ENCODE data around the gene PACS2.

The PACS2 gene

DNA sequence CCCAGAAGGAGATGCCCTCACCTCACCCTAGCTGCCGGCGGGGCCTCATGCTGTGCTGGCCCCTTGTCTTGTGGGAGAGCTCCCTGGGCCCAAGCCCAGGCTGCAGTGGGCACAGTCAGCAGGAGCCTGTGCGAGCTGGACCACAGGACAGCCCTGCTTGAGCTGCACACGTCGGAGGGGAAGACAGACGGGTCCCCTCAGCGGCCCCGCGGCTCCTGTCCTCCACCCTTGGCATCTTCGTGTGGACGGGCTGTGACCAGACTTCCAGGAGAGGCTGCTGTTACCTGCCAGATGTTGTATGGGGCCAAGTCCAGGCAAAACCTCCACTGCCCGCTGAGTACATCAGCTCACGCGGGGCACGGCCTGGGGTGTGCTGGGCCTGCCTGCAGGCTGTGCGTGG lies 74.4 kb downstream of the PACS2 start:
- no peak for DNase-seq

DNA sequence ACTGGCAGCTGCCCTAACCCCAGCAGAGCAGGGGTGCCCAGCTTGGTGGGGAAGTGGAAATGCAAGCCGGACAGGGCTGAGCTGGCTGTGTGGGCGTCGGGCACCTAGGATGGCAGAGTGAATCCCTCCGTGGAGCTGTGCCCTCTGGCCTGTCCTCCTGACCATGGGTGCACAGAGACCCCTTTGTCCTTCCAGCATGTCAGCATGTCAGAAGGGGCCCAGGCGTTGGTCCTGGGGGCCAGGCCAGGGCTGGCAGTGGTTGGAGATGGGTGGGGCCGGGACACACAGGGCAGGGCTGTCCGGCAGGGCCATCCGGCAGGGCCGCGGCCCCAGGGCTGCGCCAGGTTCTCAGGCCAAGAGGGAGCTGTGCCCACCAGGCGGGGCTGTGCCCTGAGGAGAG lies 75.0 kb downstream of the PACS2 start:
- DNase-seq: no peak

DNA sequence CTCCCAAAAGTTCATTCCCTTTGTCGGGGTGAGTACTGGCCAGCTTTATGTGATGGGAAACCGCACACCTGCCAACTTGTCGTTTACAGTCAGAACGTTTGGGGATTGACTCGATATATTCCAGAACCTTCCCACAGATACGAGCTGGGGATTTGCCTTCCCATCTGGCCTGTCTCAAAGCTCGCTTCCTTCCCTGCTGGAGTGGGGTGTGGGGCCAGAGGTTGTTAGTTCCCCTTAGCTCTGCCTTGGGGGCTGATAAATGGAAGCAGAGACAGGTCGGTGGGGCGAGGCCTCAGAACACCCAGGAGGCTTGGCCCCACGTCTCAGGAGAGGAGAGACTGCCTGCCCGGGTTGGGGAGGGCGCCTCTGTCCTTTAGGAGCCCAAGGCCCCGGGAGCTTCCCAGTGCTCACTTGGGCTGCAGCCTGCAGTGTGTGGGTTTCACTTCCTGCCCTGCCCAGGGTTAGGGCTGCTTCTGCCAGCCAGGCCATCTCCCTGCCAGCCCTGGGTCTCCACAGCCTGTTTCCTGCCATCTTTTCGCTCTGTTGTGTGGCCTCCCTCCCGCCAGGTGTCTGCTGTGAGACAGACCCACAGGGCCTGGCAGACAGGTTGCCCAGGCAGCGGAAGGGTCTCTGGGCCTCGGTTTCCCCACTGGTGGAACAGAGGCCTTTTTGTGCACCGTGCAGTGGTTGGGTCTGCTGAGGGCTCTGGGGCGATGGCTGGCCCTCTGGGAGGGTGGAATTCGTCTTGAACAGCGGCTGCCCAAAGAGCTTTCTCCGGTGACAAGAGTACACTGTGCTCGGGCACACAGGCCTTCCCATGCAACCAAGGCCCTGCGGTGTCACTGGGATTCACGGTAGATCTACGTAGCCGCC lies 75.7 kb downstream of the PACS2 start:
- peak; percentile 20 for DNase-seq

DNA sequence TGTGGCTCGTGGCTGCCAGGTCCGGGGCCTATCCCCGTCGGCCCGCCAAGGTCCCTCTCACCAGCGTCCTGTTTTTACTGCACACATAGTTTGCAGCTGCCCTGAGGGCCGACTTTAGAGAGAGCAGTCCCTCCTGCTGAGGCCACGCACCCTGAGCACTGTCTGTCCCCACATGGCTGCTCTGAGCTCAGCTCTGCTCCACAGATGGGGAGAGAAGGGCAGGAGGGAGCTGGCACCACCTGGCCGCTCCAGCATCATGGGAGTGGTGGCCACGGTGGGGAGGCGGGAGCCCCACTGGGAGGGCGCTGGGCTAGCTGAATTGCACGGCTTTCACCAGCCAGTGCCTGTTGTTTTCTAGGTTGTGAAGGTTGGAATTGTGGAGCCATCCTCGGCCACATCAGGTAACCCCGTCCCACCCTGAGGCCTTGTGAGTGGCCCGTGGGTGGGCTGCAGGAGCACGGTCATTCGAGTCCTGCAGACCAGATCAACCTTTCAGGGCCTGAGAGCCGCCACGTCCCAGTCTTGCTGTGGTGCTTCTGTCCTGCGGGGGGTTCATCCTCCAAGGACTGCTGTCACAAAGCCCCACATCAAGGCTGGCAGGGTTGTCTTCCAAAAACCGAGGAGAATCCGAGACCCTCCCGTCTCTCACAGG lies 76.4 kb downstream of the PACS2 start:
- DNase-seq: no peak

DNA sequence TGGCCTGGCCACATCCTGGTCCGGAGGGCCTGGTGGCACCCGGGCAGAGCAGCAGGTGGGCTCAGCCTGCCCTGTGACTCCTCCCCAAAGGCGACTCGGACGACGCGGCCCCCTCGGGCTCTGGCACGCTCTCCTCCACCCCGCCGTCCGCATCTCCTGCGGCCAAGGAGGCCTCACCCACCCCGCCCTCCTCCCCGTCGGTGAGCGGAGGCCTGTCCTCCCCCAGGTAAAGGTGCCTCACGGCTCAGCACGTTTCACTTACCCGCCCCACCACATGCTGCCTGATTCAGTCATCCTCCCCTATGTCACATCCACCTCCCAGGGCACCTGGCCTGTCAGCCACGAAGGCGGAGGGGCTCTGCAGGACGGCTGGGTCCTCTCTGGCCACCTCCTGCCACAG lies 77.0 kb downstream of the PACS2 start:
- no peak for DNase-seq

DNA sequence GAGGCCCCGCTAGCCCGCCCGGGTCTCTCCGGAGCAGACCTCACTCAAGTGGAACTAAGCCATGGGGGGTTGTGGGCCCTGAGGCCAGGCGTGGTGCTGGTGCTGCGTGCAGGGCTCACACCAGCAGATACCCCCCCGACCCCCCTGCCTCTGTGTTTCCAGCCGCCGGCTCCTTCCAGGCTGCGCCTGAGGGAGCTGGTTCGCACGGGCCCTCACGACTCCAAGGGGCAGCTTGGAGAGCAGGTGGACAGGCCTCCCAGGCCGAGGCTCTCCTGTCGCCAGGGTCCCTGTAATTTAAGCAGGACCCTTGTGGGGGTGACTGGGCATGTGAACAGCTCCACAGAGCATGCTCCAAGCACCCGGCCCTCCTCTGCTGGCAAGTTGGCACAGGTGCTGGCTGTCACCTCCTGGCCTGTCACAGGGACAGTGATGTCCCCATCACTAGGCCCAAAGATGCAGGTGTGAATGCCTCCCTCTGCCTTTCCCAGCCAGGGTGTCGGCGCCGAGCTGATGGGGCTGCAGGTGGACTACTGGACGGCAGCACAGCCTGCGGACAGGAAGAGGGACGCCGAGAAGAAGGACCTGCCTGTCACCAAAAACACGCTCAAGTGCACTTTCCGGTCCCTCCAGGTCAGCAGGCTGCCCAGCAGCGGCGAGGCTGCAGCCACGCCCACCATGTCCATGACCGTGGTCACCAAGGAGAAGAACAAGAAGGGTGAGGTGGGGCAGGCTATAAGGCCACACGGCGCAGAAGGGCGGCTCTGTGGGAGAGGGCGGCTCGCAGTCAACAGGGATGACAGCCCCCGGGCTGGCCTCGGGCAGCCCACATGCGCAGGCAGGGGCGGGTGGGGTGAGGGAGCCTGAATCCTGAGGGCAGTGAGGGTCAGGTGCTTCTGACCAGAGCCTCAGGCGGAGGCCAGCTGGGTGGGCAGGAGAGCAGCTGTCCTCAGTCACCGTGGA lies 77.9 kb downstream of the PACS2 start:
- DNase-seq: no peak

DNA sequence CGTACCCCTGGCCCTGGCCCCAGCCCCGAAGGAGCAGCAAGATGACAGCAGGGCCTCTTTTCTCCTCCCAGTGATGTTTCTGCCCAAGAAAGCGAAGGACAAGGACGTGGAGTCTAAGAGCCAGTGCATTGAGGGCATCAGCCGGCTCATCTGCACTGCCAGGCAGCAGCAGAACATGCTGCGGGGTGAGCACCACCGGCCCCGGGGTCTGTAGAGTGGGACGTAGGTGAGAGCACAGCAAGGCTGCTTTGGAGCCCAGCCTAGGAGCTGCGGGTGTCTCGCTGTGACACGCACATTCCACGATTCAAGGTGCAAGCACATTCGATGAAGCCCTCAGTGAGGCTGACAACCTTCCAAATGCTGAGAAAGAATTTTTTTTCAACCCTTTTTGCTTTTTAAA lies 78.6 kb downstream of the PACS2 start:
- DNase-seq: no peak

DNA sequence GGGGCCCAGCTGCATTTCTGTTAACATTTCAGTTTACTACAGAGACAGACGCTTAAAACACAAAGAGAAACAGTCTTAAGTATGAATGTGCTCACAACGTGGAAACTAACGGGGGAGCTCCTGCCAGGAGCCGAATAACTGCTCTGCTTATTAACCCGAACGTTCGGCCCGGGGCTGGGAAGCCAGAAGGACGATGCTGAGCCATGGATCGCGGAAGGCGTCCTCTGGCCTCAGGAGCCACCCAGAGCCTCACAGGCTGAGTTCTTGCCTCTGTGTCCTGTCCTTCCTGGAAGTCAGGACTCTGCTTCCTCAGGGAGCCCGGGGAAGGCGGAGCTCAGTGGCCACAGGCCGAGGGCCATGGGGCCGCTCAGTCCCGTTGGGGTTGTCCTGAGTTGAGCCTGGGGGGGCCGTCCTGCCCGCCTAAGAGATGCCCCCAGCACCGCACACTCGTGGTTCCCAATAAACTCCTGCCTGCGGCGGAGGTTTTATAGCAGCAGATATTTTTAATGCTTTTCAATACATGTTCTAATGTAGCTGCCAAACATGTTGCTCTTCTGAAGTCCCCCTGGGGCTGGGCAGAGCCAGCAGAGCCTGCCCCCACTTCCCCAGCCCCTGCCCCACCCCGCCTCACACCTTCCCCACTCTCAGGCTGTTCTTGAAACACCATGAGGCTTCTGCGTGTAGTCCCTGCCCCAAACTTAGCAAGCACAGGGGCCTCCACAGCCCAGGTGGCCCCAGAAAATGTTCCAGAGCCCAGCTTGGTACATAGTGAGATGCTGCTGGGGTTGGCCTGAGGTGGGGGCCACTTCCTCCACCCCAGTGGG lies 80.4 kb downstream of the PACS2 start:
- DNase-seq: no peak

DNA sequence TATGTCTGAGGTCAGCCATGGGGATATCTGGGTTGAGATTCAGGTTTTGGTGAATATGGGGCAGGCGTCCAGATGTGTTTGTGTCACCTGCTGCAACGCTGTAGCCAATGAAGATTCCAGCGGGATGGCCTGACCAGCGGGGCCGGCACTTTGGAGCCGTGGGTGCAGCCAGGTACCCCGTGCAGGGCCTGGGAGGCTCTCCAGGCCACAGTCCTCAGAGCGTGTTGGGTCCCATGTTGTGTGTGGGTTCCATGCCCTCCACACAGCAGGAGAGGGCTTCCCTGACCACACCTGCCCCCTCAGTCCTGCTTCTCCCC lies 80.9 kb downstream of the PACS2 start:
- no peak for DNase-seq

DNA sequence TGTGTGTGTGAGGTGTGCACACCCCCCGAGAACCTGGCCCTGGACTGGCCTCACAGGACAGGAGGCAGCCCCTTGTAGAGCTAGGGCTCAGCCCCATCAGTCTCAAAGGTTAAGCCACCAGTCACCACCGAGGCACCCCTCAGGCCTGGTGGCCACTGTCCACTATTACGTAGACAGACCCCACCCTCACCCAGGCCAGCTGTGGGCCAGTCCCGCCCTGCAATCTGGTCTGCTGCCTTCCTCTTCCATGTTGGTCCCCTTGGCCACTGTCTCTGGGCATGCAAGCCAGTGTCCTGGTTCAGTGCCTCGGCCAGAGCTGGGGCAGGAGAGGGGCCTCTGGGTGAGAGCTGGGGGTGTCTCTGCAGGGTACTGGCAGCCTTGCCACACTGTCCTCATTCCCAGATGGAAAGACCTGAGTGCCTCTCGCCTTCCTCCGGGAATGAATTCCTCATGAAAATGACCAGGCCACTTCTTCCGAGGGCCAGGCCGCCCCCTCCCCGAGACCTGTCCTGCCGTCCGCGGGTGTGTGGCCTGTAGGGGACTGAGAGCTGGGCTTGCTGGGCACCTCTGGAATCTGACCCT lies 82.9 kb downstream of the PACS2 start:
- DNase-seq: no peak

DNA sequence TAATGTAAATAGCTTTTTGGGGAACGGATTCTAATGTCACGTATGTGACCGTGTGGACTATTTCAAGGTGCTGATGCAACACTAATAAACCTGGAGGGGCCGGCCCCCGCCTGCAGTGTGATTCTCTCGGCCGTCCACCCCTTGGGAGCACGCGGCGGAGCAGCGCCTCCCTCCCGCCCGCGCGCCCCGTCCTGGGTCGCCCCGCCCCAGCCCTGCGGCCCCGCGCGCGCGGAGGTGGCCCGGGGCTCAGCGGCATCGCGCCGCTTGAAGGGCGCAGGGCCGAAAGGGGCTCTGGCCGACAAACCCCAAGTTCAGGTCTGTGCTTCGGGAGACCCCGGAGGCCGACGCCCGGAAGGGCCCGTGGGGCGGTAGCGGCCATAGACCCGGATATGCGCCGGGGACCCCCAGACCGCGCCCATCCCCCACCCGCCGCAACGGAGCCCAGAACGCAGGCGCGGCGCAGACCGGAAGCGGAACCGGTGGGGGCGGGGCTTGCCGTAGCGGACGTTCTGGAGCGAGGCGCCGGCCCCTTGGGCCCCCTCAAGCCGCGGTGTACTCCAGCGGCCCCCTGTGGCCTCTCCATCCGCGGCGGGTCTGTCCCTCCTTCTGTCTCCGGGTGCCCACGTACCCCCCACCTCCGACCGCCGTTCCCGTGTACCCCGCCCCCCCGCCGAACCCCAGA lies 83.6 kb downstream of the PACS2 start, which contains the start of gene TEX22:
TSS of gene TEX22 (plus strand) at position 495 of the 682 bp plus-strand sequence. CDS start 803 bp downstream, outside the sequence.
- peak; percentile 85 for DNase-seq

DNA sequence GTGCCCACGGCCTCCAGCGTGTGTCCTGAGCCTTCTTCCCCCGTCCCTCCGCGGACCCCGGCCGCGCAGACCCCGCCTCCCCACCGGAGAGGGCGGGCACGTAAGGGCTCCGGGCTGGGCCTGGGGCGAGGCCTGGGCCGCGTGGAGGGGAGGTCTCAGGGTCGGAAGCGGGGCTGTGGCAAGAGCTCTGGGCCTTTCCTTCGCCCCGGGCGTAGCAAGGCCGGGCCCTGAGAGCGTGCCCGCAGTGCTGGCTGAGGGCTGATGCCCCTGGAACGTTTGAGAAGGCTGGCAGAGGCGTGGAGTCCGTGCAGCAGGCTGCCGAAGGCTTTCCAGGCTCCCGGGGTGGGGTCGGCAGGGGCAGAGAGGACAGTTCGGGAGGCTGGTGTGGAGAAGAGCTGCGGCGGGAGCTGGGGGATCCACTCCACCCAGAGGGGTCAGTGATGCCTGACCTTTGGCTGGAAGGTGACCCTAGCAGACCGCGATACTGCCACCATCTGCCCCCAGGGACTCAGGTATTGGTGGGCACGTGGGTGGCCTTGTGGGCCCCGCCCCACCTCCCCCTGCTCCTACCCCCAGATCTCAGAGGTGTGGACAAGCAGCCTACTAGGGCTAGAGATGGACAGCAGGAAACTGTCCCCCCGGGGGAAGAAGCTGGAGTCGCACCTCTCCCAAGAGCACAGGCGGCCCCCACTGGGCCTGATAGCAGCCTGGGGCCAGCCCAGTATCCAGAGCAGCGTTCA lies 84.3 kb downstream of the PACS2 start:
- no peak for DNase-seq

DNA sequence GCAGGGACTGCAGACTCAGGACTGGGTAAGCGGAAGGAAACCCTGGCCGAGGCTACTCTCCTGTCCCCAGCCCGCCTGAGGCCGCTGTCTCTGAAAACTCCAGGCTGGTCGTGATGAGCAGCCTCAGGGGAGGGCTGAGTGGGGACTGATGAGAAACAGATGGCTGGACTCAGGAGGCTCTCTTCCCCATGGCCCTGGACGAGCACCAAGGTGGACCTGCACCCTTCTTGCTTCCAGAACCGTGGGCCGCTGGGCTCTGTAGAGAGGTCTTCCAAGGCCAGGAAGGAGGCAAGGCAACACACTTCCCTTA lies 84.9 kb downstream of the PACS2 start:
- DNase-seq: no peak

DNA sequence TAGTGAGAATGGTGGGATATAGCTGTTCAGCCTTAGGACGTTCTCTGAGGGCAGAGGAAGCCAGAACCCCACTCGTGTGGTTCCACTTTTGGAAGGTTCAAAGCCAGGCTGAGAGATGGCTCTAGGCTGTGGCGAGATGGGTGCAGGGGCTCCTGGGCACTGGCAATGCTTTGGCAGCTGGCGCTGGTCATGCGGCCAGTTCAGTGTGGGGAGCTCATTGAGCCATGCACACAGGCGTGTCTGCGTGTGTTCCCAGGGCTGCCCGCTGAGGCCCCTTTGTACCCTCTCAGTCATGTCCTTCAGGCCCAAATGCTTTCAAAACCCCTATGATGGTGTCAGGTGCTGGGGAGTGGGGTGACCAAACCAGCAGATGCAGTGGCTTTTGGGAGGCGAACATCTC lies 85.5 kb downstream of the PACS2 start:
- DNase-seq: no peak

DNA sequence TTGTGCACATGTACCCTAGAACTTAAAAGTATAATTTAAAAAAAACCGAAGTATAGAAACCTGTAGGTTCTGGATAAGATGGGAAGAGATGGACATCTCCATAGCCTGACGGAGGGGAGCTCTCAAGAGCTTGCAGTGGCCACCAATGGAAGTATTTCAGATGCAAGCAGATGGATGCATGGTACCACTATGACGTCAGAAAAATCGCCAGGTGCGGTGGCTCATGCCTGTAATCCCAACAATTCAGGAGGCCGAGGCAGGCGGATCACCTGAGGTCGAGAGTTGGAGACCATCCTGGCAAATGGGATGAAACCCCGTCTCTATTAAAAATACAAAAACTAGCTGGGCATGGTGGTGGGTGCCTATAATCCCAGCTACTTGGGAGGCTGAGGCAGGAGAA lies 87.2 kb downstream of the PACS2 start:
- no peak for DNase-seq

DNA sequence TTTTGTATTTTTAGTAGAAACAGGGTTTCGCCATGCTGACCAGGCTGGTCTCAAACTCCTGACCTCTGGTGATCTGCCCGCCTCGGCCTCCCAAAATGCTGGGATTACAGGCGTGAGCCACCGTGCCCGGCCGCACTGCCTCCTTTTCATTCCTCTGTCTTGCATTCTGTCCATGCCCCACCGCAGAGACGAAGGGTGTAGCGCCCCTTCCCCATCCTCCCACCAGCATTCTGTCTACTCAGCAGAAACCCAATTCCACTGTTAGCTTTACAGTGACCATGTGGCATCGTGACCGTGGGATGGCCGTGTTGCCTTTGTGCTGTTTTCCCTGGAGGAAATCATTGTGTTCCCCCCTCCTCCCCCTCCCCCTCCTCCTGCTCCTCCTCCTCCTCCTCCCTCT lies 94.0 kb downstream of the PACS2 start:
- DNase-seq: no peak

DNA sequence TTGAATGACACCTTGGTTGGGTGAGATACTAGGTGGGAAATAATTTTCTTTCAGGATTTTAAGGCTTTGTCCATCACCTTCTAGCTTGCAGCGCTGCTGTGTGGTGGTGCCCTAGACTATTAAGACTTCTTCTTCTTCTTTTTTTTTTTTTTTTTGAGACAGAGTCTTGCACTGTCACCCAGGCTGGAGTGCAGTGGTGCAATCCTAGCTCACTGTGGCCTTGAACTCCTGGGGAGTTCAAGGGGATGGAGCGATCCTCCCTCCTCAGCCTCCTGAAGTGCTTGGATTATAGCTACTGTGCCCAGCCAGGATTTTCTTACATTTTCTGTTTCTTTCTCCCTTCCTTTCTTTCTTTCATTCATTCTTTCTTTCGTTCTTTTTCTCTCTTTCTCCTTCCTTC lies 94.8 kb downstream of the PACS2 start:
- no peak for DNase-seq

DNA sequence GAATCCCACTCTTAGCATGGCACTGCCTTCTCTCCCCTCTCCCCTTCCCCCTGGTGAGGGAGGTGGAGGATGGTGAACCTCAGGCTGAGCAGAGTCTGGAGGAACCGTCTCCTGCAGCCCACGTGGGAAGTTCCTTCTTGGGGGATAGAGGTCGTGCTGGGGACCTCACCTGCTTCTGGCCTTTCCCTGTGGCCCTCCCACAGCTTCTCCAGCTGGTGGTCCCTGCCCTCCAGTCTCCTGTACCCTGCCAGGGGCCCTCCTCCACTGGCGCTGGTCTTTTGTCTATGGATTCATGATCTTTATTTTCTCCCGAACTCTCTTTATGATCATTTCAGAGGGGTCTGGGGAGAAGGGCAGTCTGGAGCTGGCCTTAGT lies 96.1 kb downstream of the PACS2 start:
- no peak for DNase-seq

DNA sequence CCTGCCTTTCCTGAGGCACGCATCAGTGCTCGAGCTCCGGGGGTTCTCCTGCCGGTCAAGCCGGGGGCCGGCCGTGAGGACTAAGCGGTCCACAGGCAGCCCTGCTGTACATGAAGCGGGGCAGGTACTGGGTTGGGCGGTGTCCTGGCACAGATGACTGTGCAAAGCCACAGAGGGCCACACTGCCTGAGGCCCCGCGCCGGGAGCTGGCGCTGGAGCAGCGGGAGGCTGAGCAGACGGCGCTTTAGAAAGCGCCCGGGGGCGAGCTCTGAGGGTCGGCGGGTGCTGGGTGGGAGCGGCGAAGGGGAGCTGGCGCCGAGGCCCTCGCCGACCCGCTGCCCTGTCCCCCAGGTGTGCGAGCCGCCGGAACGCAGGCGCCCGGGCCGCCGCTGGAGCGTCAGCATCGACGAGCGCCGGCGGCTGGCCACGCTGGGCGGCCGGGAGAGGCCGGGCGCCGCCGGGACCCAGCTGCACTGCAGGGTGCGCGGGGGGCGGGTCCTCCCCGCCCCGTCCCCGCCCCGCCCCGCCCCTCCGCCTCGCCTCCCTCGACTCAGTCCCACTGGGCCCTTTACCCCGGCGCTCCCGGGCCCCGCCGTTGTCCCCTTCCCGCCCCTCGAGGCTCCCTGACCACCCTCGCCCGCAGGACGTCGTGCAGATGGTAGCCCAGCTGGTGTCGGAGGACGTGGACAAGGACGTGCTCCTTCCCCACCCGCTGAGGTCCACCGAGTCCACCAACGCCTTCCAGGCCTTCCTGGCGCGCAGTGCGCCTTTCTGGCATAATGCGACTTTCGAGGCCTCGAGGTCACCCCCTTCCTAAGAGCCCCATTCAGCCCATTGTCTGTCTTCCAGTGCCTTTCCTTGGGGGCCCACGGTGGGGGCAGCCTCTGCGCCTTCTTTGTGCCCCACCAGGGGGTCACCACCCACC lies 96.7 kb downstream of the PACS2 start:
- DNase-seq: no peak
